Neural cell (in vitro differentiated cells): ENCODE measurements around the gene MICU1. TPM values are rescaled to one million over a fixed set of nuclear protein-coding genes. Genes with fewer than 3 reads are reported as not detected.

Experiments used
- H2AFZ ChIP-seq: fragments of 200-600, 300-800 bp; sonication (generic), shearing (Covaris generic); 2 replicates; pipeline ENCODE4 v1.6.0; 2014; ENCODE audit warnings: low read depth, mild to moderate bottlenecking, antibody characterized with exemption, low read length, moderate library complexity
- H3F3A ChIP-seq: fragments of 200-600 bp; shearing (Covaris generic); 2 replicates; pipeline ENCODE4 v1.6.1; 2016; ENCODE audit warnings: mild to moderate bottlenecking, moderate library complexity, mixed read lengths, antibody characterized with exemption, low read length; ENCODE audit not compliant: insufficient read depth, poor library complexity, severe bottlenecking
- H3K27ac ChIP-seq: fragments of 200-600, 300-800 bp; sonication (generic), shearing (Covaris generic); 2 replicates; pipeline ENCODE4 v1.5.1; 2014; ENCODE audit warnings: mild to moderate bottlenecking, low read length, moderate library complexity
- H3K27me3 ChIP-seq: fragments of 300-800, 200-600 bp; sonication (generic), shearing (Covaris generic); 2 replicates; pipeline ENCODE4 v1.6.0; 2014; ENCODE audit warnings: mild to moderate bottlenecking, low read depth, low read length, moderate library complexity; ENCODE audit not compliant: insufficient read depth
- H3K36me3 ChIP-seq: fragments of 300-800, 200-600 bp; sonication (generic), shearing (Covaris generic); 2 replicates; pipeline ENCODE4 v1.5.1; 2014; ENCODE audit warnings: mild to moderate bottlenecking, antibody characterized with exemption, low read length, moderate library complexity; ENCODE audit not compliant: insufficient read depth
- H3K4me2 ChIP-seq: fragments of 300-800, 200-600 bp; sonication (generic), shearing (Covaris generic); 2 replicates; pipeline ENCODE4 v1.6.0; 2014; ENCODE audit warnings: mild to moderate bottlenecking, low read length
- H3K4me3 ChIP-seq: fragments of 300-800, 200-600 bp; sonication (generic), shearing (Covaris generic); 2 replicates; pipeline ENCODE4 v1.5.1; 2014; ENCODE audit warnings: mild to moderate bottlenecking, low read length, moderate library complexity
- H3K79me2 ChIP-seq: fragments of 200-600 bp; shearing (Covaris generic); replicated peaks from 2 replicates; pipeline ENCODE4 v1.6.0; 2014; ENCODE audit warnings: mild to moderate bottlenecking, low read length, moderate library complexity; ENCODE audit not compliant: insufficient read depth
- H3K9ac ChIP-seq: fragments of 300-800, 200-600 bp; sonication (generic), shearing (Covaris generic); 2 replicates; pipeline ENCODE4 v1.6.1; 2016; ENCODE audit warnings: mild to moderate bottlenecking, low read length, mixed read lengths
- H3K9me2 ChIP-seq: fragments of 200-600 bp; shearing (Covaris generic); 2 replicates; pipeline ENCODE4 v1.6.1; 2016; ENCODE audit warnings: mild to moderate bottlenecking, low read length, mixed read lengths; ENCODE audit not compliant: insufficient read depth
- H3K9me3 ChIP-seq: fragments of 200-600, 300-800 bp; sonication (generic), shearing (Covaris generic); 2 replicates; pipeline ENCODE4 v1.6.1; 2016; ENCODE audit warnings: mild to moderate bottlenecking, mixed run types, low read length, moderate library complexity, mixed read lengths
- H4K20me1 ChIP-seq: fragments of 200-600 bp; shearing (Covaris generic); 2 replicates; pipeline ENCODE4 v1.6.1; 2016; ENCODE audit warnings: mild to moderate bottlenecking, mixed run types; ENCODE audit not compliant: insufficient read depth
- EP300 ChIP-seq: fragments of 450-650 bp; conservative IDR thresholded peaks from 2 replicates; pipeline ENCODE4 v1.6.1; 2014; ENCODE audit warnings: antibody characterized with exemption, mild to moderate bottlenecking, moderate library complexity; ENCODE audit not compliant: poor library complexity, severe bottlenecking
- EZH2 ChIP-seq: fragments of 200-600, 300-800 bp; shearing (Covaris generic), sonication (generic); IDR thresholded peaks from 2 replicates; pipeline ENCODE4 v1.6.1; 2014; ENCODE audit warnings: antibody characterized with exemption, low read length, borderline replicate concordance, mild to moderate bottlenecking; ENCODE audit not compliant: insufficient read depth, poor library complexity, severe bottlenecking
- MXI1 ChIP-seq: fragments of 450-650 bp; conservative IDR thresholded peaks from 2 replicates; pipeline ENCODE4 v1.6.1; 2014; ENCODE audit warnings: antibody characterized with exemption, mild to moderate bottlenecking; ENCODE audit not compliant: poor library complexity, severe bottlenecking
- POLR2AphosphoS5 ChIP-seq: IDR thresholded peaks from 2 replicates; pipeline ENCODE4 v1.6.1; 2012
- RAD21 ChIP-seq: fragments of 450-650 bp; conservative IDR thresholded peaks from 2 replicates; pipeline ENCODE4 v1.6.1; 2014; ENCODE audit warnings: antibody characterized with exemption, mild to moderate bottlenecking, moderate library complexity
- REST ChIP-seq: IDR thresholded peaks from 2 replicates; pipeline ENCODE4 v1.6.1; 2012; ENCODE audit warnings: borderline replicate concordance
- SMC3 ChIP-seq: fragments of 450-650 bp; conservative IDR thresholded peaks from 2 replicates; pipeline ENCODE4 v1.6.1; 2014; ENCODE audit warnings: antibody characterized with exemption, mild to moderate bottlenecking, moderate library complexity; ENCODE audit not compliant: poor library complexity
- TAF1 ChIP-seq: IDR thresholded peaks from 2 replicates; pipeline ENCODE4 v1.6.1; 2012; ENCODE audit warnings: low read depth
- polyA plus RNA-seq: library from polyadenylated mRNA; depleted of rRNA; stranded (reverse); fragments of >200 nt; gene quantifications from 2 replicates; pipeline ENCODE4 v1.2.3, GENCODE V29; 2014
- TF ChIP-seq, protein P1 (sequence below): fragments of 450-650 bp; IDR thresholded peaks from 2 replicates; pipeline ENCODE4 v1.5.1; 2014; ENCODE audit warnings: antibody characterized with exemption, mild to moderate bottlenecking, moderate library complexity; ENCODE audit not compliant: poor library complexity, severe bottlenecking

The MICU1 gene
- polyA plus RNA-seq, 1 donor from 2014 or later, result 86.0 TPM

GRCh38 chr10:72354356-72355213 lies 271.3 kb downstream of the MICU1 start, which contains the start of gene DNAJB12 (continued):
- peak; percentile 93 for TF ChIP-seq TAF1

- peak overlapping the region; percentile 14 for H2AFZ ChIP-seq
- H3F3A ChIP-seq, result no peaks in the 10 kb centered on the region
- peak overlapping the region; percentile 97 for H3K4me2 ChIP-seq
- H3K9ac ChIP-seq, result peak overlapping the region; percentile 94
- no peaks in the 10 kb centered on the region for H3K9me3 ChIP-seq
- TF ChIP-seq REST, result no peak
- no peak for TF ChIP-seq SMC3
- TF ChIP-seq EP300, result no peak
- no peak for TF ChIP-seq MXI1
- TF ChIP-seq EZH2, result no peak
- TF ChIP-seq TAF1, result no peak
- TF ChIP-seq, protein P1, sequence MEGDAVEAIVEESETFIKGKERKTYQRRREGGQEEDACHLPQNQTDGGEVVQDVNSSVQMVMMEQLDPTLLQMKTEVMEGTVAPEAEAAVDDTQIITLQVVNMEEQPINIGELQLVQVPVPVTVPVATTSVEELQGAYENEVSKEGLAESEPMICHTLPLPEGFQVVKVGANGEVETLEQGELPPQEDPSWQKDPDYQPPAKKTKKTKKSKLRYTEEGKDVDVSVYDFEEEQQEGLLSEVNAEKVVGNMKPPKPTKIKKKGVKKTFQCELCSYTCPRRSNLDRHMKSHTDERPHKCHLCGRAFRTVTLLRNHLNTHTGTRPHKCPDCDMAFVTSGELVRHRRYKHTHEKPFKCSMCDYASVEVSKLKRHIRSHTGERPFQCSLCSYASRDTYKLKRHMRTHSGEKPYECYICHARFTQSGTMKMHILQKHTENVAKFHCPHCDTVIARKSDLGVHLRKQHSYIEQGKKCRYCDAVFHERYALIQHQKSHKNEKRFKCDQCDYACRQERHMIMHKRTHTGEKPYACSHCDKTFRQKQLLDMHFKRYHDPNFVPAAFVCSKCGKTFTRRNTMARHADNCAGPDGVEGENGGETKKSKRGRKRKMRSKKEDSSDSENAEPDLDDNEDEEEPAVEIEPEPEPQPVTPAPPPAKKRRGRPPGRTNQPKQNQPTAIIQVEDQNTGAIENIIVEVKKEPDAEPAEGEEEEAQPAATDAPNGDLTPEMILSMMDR, result no peak
- no peak for TF ChIP-seq POLR2AphosphoS5
- no peak for TF ChIP-seq RAD21
- H3K4me3 ChIP-seq, result peak overlapping the region; percentile 98
- H3K79me2 ChIP-seq, result peaks cover 23% of the 10 kb centered on the region
- H3K36me3 ChIP-seq, result no peaks in the 10 kb centered on the region
- H3K9me2 ChIP-seq, result no peaks in the 10 kb centered on the region
- no peaks in the 10 kb centered on the region for H3K27me3 ChIP-seq
- H3K27ac ChIP-seq, result peak overlapping the region; percentile 98
- H4K20me1 ChIP-seq, result no peaks in the 10 kb centered on the region
Measured at GRCh38 chr10:72353965-72354355, 271.9 kb downstream of the MICU1 start.
